H1 (cell line): ENCODE results near the gene PLPP4. TPM values are rescaled to one million over a fixed set of nuclear protein-coding genes. Genes with fewer than 3 reads are reported as not detected.

Experiments used
- CTCF ChIA-PET: fragments of 300-600 bp; sonication (Branson Sonifier 250); formaldehyde crosslinking; loops from one replicate; lab custom pipeline; 2021; ENCODE audit not compliant: partially characterized antibody; lab: Charles Lee
- POLR2A ChIA-PET: fragments of 300-600 bp; sonication (Branson Sonifier 250); formaldehyde crosslinking; loops from one replicate; lab custom pipeline; 2021; ENCODE audit warnings: inconsistent platforms; ENCODE audit not compliant: partially characterized antibody; lab: Charles Lee
- DNase-seq, 2 experiments: peaks; one replicate each; pipeline versions ENCODE4 v3.0.0 to v3.0.0-alpha.2; 2010 to 2022; ENCODE audit warnings: low spot score in 2 of 2, low read depth in 1 of 2, mixed read lengths in 1 of 2
- FAIRE-seq: peaks from 2 replicates; lab custom pipeline; 2011; peaks lifted over from hg19 to GRCh38; lab: Jason Lieb, UNC
- H2AFZ ChIP-seq: 2 replicates; pipeline ENCODE4 v1.8.1; 2012; ENCODE audit warnings: low read length, inconsistent platforms
- H2AK5ac ChIP-seq: 2 replicates; pipeline ENCODE4 v1.6.1; 2013; ENCODE audit warnings: low read depth, low read length
- H2BK120ac ChIP-seq: replicated peaks from 2 replicates; pipeline ENCODE3; 2013; ENCODE audit warnings: low read depth, low read length, inconsistent platforms
- H2BK12ac ChIP-seq: 2 replicates; pipeline ENCODE4 v1.6.1; 2013; ENCODE audit warnings: low read depth, low read length
- H2BK15ac ChIP-seq: 2 replicates; pipeline ENCODE4 v1.6.1; 2013; ENCODE audit warnings: low read length
- H2BK20ac ChIP-seq: 2 replicates; pipeline ENCODE4 v1.6.1; 2013; ENCODE audit warnings: low read length
- H2BK5ac ChIP-seq: 2 replicates; pipeline ENCODE4 v1.6.1; 2013; ENCODE audit warnings: low read depth, low read length
- H3K14ac ChIP-seq: 2 replicates; pipeline ENCODE4 v1.6.1; 2013; ENCODE audit warnings: inconsistent platforms; ENCODE audit not compliant: insufficient read length
- H3K18ac ChIP-seq: 2 replicates; pipeline ENCODE4 v1.6.1; 2013; ENCODE audit warnings: low read length; ENCODE audit errors: extremely low read depth
- H3K23ac ChIP-seq: 2 replicates; pipeline ENCODE4 v1.6.1; 2013; ENCODE audit warnings: inconsistent platforms; ENCODE audit not compliant: insufficient read length
- H3K23me2 ChIP-seq: 2 replicates; pipeline ENCODE4 v1.6.1; 2013; ENCODE audit warnings: low read depth, low read length
- H3K27ac ChIP-seq: 2 replicates; pipeline ENCODE4 v1.6.1; 2011; ENCODE audit warnings: low read depth, low read length, inconsistent platforms
- H3K27me3 ChIP-seq, 4 experiments: replicated peaks in 1 of 4; 1 replicate in 1 of 4; 2 replicates in 3 of 4; pipeline versions ENCODE4 v1.6.1 to v1.8.1; 2011 to 2013; ENCODE audit warnings: low read length in 3 of 4, mild to moderate bottlenecking in 3 of 4, inconsistent platforms in 2 of 4, mixed read lengths in 2 of 4, moderate library complexity in 1 of 4; ENCODE audit not compliant: control insufficient read depth in 3 of 4, insufficient read depth in 3 of 4; ENCODE audit errors: extremely low read depth in 1 of 4
- H3K36me3 ChIP-seq, 4 experiments: 2 replicates each; pipeline versions ENCODE4 v1.6.1 to v1.8.1; 2011 to 2013; ENCODE audit warnings: mild to moderate bottlenecking in 4 of 4, low read length in 3 of 4, moderate library complexity in 2 of 4, control low read depth in 1 of 4, inconsistent platforms in 1 of 4; ENCODE audit not compliant: insufficient read depth in 4 of 4, control insufficient read depth in 2 of 4
- H3K4ac ChIP-seq: replicated peaks from 2 replicates; pipeline ENCODE3; 2013; ENCODE audit warnings: low read length, low read depth, mixed read lengths, inconsistent platforms; ENCODE audit not compliant: insufficient read length
- H3K4me1 ChIP-seq, 4 experiments: replicated peaks in 1 of 4; 1 replicate in 1 of 4; 2 replicates in 3 of 4; pipeline versions ENCODE4 v1.6.1 to v1.8.1; 2011 to 2013; ENCODE audit warnings: low read length in 3 of 4, inconsistent platforms in 2 of 4, mixed read lengths in 1 of 4; ENCODE audit not compliant: insufficient read depth in 4 of 4, control insufficient read depth in 3 of 4
- H3K4me2 ChIP-seq, 2 experiments: 2 replicates each; pipeline versions ENCODE4 v1.6.1 to v1.8.1; 2011 to 2013; ENCODE audit warnings: low read depth in 2 of 2, low read length in 2 of 2, control low read depth in 1 of 2, inconsistent platforms in 1 of 2, mild to moderate bottlenecking in 1 of 2; ENCODE audit not compliant: insufficient read depth in 1 of 2
- H3K4me3 ChIP-seq, 4 experiments: fragments of 200-600, 300-600 bp in 1 of 4; sonication (generic), shearing (Covaris generic), sonication (Bioruptor Twin) in 1 of 4; 2 replicates each; pipeline versions ENCODE4 v1.5.1 to v1.8.1; 2011 to 2016; ENCODE audit warnings: low read length in 4 of 4, low read depth in 3 of 4, control low read depth in 2 of 4, inconsistent platforms in 2 of 4, mild to moderate bottlenecking in 2 of 4, mixed read lengths in 1 of 4, moderate library complexity in 1 of 4; ENCODE audit not compliant: insufficient read depth in 2 of 4; ENCODE audit errors: extremely low read depth in 1 of 4
- H3K56ac ChIP-seq: replicated peaks from 2 replicates; pipeline ENCODE3; 2013; ENCODE audit warnings: low read depth, mild to moderate bottlenecking, mixed read lengths, low read length, inconsistent platforms; ENCODE audit not compliant: insufficient read length
- H3K79me1 ChIP-seq: 2 replicates; pipeline ENCODE4 v1.6.1; 2013; ENCODE audit warnings: low read depth, low read length, control low read depth
- H3K79me2 ChIP-seq, 2 experiments: 2 replicates each; pipeline versions ENCODE4 v1.6.1 to v1.8.1; 2012 to 2013; ENCODE audit warnings: low read length in 2 of 2, mild to moderate bottlenecking in 2 of 2, inconsistent platforms in 1 of 2; ENCODE audit not compliant: insufficient read depth in 2 of 2, control insufficient read depth in 1 of 2
- H3K9ac ChIP-seq, 4 experiments: replicated peaks in 1 of 4; 1 replicate in 1 of 4; 2 replicates in 3 of 4; pipeline versions ENCODE4 v1.6.1 to v1.8.1; 2011 to 2013; ENCODE audit warnings: low read depth in 3 of 4, low read length in 3 of 4, control low read depth in 2 of 4, mild to moderate bottlenecking in 2 of 4, moderate library complexity in 2 of 4, inconsistent platforms in 1 of 4; ENCODE audit errors: extremely low read depth in 1 of 4
- H3K9me3 ChIP-seq, 2 experiments: 2 replicates each; pipeline versions ENCODE4 v1.6.1 to v1.8.1; 2012 to 2013; ENCODE audit warnings: mild to moderate bottlenecking in 2 of 2, moderate library complexity in 2 of 2, control low read depth in 1 of 2, inconsistent platforms in 1 of 2, low read depth in 1 of 2, low read length in 1 of 2, mixed read lengths in 1 of 2; ENCODE audit not compliant: insufficient read depth in 2 of 2
- H4K20me1 ChIP-seq, 2 experiments: replicated peaks in 1 of 2; 2 replicates each; pipeline versions ENCODE3 to v1.8.1; 2011 to 2013; ENCODE audit warnings: inconsistent platforms in 2 of 2, low read length in 2 of 2, mild to moderate bottlenecking in 1 of 2; ENCODE audit not compliant: insufficient read depth in 2 of 2, control insufficient read depth in 1 of 2
- H4K5ac ChIP-seq: 2 replicates; pipeline ENCODE4 v1.6.1; 2013; ENCODE audit warnings: low read length, low read depth, mixed read lengths, inconsistent platforms; ENCODE audit not compliant: insufficient read length
- H4K8ac ChIP-seq: 2 replicates; pipeline ENCODE4 v1.8.0; 2013; ENCODE audit warnings: mild to moderate bottlenecking, moderate library complexity, low read length, inconsistent platforms; ENCODE audit not compliant: insufficient read depth; ENCODE audit errors: extremely low read depth
- H4K91ac ChIP-seq: replicated peaks from 2 replicates; pipeline ENCODE3; 2013; ENCODE audit warnings: low read length, mixed read lengths, inconsistent platforms; ENCODE audit not compliant: insufficient read length
- BRCA1 ChIP-seq: IDR thresholded peaks from 2 replicates; pipeline ENCODE4 v1.6.1; 2012; ENCODE audit warnings: low read depth, low read length, improper control_type of control experiment
- whole genome bisulfite sequencing, 2 experiments: shearing (Covaris generic) in 1 of 2; methylation state at CpG; one replicate each; pipeline versions ENCODE4 v1.1.6 to v1.1.7; 2013 to 2015; ENCODE audit warnings: low lambda C conversion rate in 2 of 2, mixed read lengths in 2 of 2, inconsistent platforms in 1 of 2, low coverage in 1 of 2, missing lambda C conversion rate in 1 of 2; ENCODE audit not compliant: insufficient replicate concordance in 2 of 2, insufficient coverage in 1 of 2, insufficient read length in 1 of 2; ENCODE audit errors: extremely low coverage in 1 of 2, missing lambda C conversion rate in 1 of 2; 5-methylcytosine and 5-hydroxymethylcytosine counted together
- polyA plus RNA-seq, 7 experiments: library from polyadenylated mRNA; depleted of rRNA in 3 of 7; stranded (reverse) in 5 of 7; unstranded in 2 of 7; fragments of >200 nt in 5 of 7; fragments of 200-250 nt in 2 of 7; gene quantifications; 1 replicate in 5 of 7; 2 replicates in 1 of 7; 4 replicates in 1 of 7; pipeline versions ENCODE4 v1.2.1 to v1.2.3, GENCODE V29; 2011 to 2013; ENCODE audit warnings: missing spikeins in 2 of 7, mixed read lengths in 2 of 7
- total RNA-seq: library from RNA; stranded (reverse); fragmentation: NEBNext Ultra II Directional; extraction: Animal tissue kit (Norgen Biotek cat#: 25700); gene quantifications from 2 replicates; pipeline ENCODE4 v1.2.1, GENCODE V29; 2021

PLPP4 gene
- total and polyA plus RNA-seq, 2 of the 8 experiments (the other 6 are each of a cell fraction or from before 2014, with no cell fraction given), result 0.30 TPM; not detected in 1

GRCh38 chr10:120632942-120633341 is 175.9 kb downstream of the PLPP4 start:
- Histone ChIP-seq H3K56ac (no peak overlapping the region), H2BK5ac (no peak overlapping the region), H3K4ac (no peak overlapping the region), H2BK120ac (no peak overlapping the region), H3K14ac (no peak overlapping the region), H4K20me1 (no peaks in the 10 kb centered on the region), H3K27me3 (no peaks in the 10 kb centered on the region), H3K79me1 (no peaks in the 10 kb centered on the region), H2BK15ac (no peak overlapping the region), H2AFZ (no peak overlapping the region), H4K91ac (no peak overlapping the region), H2AK5ac (no peak overlapping the region), H4K8ac (no peak overlapping the region), H3K9me3 (peaks cover 0 to 5% of the 10 kb centered on the region in 2 experiments; a peak in 1 of 4 replicates), H3K23ac (no peak overlapping the region), H2BK20ac (peak overlapping the region; percentile 34; the same call in 1 of the 2 replicates), H3K36me3 (no peaks in the 10 kb centered on the region), H3K4me1 (peaks cover 0 to 6% (median 3%) of the 10 kb centered on the region in 4 experiments; a peak in 2 of 7 replicates), H3K27ac (no peak overlapping the region; the same call in 1 of the 2 replicates), H3K79me2 (no peaks in the 10 kb centered on the region), H2BK12ac (peak overlapping the region; percentile 46; the same call in 1 of the 2 replicates), H4K5ac (no peak overlapping the region), H3K4me2 (no peak overlapping the region), H3K4me3 (no peak overlapping the region), H3K23me2 (no peaks in the 10 kb centered on the region; the same call in 1 of the 2 replicates), H3K18ac (no peak overlapping the region), H3K9ac (no peak overlapping the region; a peak in 1 of 7 replicates)
- DNase-seq (no peak), FAIRE-seq (no peak)
- POLR2A ChIA-PET, result no interaction called here
- CTCF ChIA-PET, result interaction anchor here (0.7 kb wide), 1 partner anchor 36 kb away, joined by 3 read pairs; no protein-coding TSS in a partner anchor
- 87% methylated on average over 3 of the region's 3 CpGs; no CpG with 5 or more reads in 1 of the 2 experiments for WGBS, 2 experiments
- no peak for TF ChIP-seq BRCA1
